ENCODE results near the gene RPIA. TPM values are rescaled to one million over a fixed set of nuclear protein-coding genes. Genes with fewer than 3 reads are reported as not detected.
"Not testable (repeated sequence)": the region's sequence is repeated elsewhere in the genome, so short reads cannot be mapped to it uniquely, and the experiment has no call there.

The RPIA gene
- total RNA-seq, 1 experiment from 2014 or later, result 21.3 TPM

- Histone ChIP-seq H3K27me3 (ENCODE audit: insufficient read depth, low read depth) (no peaks in the 10 kb centered on the region), H3K9me2 (ENCODE audit: insufficient read depth) (no peaks in the 10 kb centered on the region), H3F3A (ENCODE audit: insufficient read depth, low read depth) (no peaks in the 10 kb centered on the region), H3K4me3 (no peak overlapping the region), H4K20me1 (ENCODE audit: insufficient read depth) (no peaks in the 10 kb centered on the region), H3K27ac (peak overlapping the region; percentile 23; the same call in 1 of the 2 replicates), H3K79me2 (ENCODE audit: low read depth) (no peaks in the 10 kb centered on the region), H3K4me1 (replicated peaks; ENCODE audit: insufficient read depth) (peaks cover 4% of the 10 kb centered on the region; the same call in 1 of the 2 replicates), H3K4me2 (no peak overlapping the region), H3K9me3 (ENCODE audit: insufficient read depth, low read depth) (peaks cover 5% of the 10 kb centered on the region), H3K36me3 (ENCODE audit: low read depth) (0 out of 2 replicates have a peak, but pooled peaks cover 7% of the 10 kb centered on the region), H2AFZ (no peak overlapping the region)
- no peak for DNase-seq
- no TSS peak for BruUV-seq (replicated peaks)
- no peak for TF ChIP-seq EZH2 (IDR thresholded peaks at IDR 0.05; ENCODE audit: low read depth)
- no peak for TF ChIP-seq CTCF (conservative IDR thresholded peaks at IDR 0.05)
- intact Hi-C loops (cut with micrococcal nuclease; ENCODE audit: unreplicated experiment), result no loop called here
- ChIA-PET CTCF (no interaction called here), POLR2A (ENCODE audit: unreplicated experiment) (no interaction called here)
Observed at GRCh38 chr2:88754585-88755320, 63.3 kb downstream of the RPIA start.

- Histone ChIP-seq H3K9me2 (ENCODE audit: insufficient read depth) (no peaks in the 10 kb centered on the region), H3F3A (ENCODE audit: insufficient read depth, low read depth) (no peaks in the 10 kb centered on the region), H3K79me2 (ENCODE audit: low read depth) (no peaks in the 10 kb centered on the region), H4K20me1 (ENCODE audit: insufficient read depth) (no peaks in the 10 kb centered on the region), H3K27me3 (ENCODE audit: insufficient read depth, low read depth) (no peaks in the 10 kb centered on the region), H3K4me1 (replicated peaks; ENCODE audit: insufficient read depth) (peaks cover 4% of the 10 kb centered on the region; the same call in 1 of the 2 replicates), H3K4me3 (no peak overlapping the region), H3K4me2 (no peak overlapping the region), H3K36me3 (ENCODE audit: low read depth) (0 out of 2 replicates have a peak, but pooled peaks cover 7% of the 10 kb centered on the region), H3K27ac (no peak overlapping the region), H2AFZ (no peak overlapping the region), H3K9me3 (ENCODE audit: insufficient read depth, low read depth) (peaks cover 5% of the 10 kb centered on the region)
- TF ChIP-seq CTCF (conservative IDR thresholded peaks at IDR 0.05) (no peak), EZH2 (IDR thresholded peaks at IDR 0.05; ENCODE audit: low read depth) (no peak)
- ChIA-PET CTCF (no interaction called here), POLR2A (ENCODE audit: unreplicated experiment) (interaction anchor here (0.6 kb wide), 1 partner anchor 494 kb away, joined by 4 read pairs; no protein-coding TSS in a partner anchor)
- no peak for DNase-seq
- no TSS peak for BruUV-seq (replicated peaks)
- intact Hi-C loops (cut with micrococcal nuclease; ENCODE audit: unreplicated experiment), result no loop called here
Observed at GRCh38 chr2:88755836-88756235, 64.4 kb downstream of the RPIA start.

GRCh38 chr2:88757025-88757424 lies 65.6 kb downstream of the RPIA start:
- BruUV-seq (replicated peaks), result no TSS peak

GRCh38 chr2:88758702-88759101 lies 67.2 kb downstream of the RPIA start:
- H3K27me3 ChIP-seq (ENCODE audit: insufficient read depth, low read depth); H3K79me2 ChIP-seq (ENCODE audit: low read depth); H2AFZ ChIP-seq; H3K4me3 ChIP-seq; H3K4me1 ChIP-seq (replicated peaks; ENCODE audit: insufficient read depth); intact Hi-C loops (cut with micrococcal nuclease; ENCODE audit: unreplicated experiment); H4K20me1 ChIP-seq (ENCODE audit: insufficient read depth); POLR2A ChIA-PET (ENCODE audit: unreplicated experiment); H3K9me3 ChIP-seq (ENCODE audit: insufficient read depth, low read depth); H3K27ac ChIP-seq; H3K9me2 ChIP-seq (ENCODE audit: insufficient read depth); H3K36me3 ChIP-seq (ENCODE audit: low read depth); BruUV-seq (replicated peaks); H3K4me2 ChIP-seq; CTCF ChIA-PET; DNase-seq; H3F3A ChIP-seq (ENCODE audit: insufficient read depth, low read depth): not testable (repeated sequence)

More at GRCh38 chr2:88757025-88757424, 65.6 kb downstream of the RPIA start:
- DNase-seq, result no peak
- no peaks in the 10 kb centered on the region for H3K27me3 ChIP-seq (ENCODE audit: insufficient read depth, low read depth)
- H3K4me2 ChIP-seq, result no peak overlapping the region
- CTCF ChIA-PET, result no interaction called here
- no peaks in the 10 kb centered on the region for H4K20me1 ChIP-seq (ENCODE audit: insufficient read depth)
- H3K9me2 ChIP-seq (ENCODE audit: insufficient read depth), result no peaks in the 10 kb centered on the region
- TF ChIP-seq EZH2 (IDR thresholded peaks at IDR 0.05; ENCODE audit: low read depth) (no peak), CTCF (conservative IDR thresholded peaks at IDR 0.05) (no peak)
- H3K4me3 ChIP-seq, result no peak overlapping the region
- peaks cover 5% of the 10 kb centered on the region; the same call in 1 of the 2 replicates for H3K9me3 ChIP-seq (ENCODE audit: insufficient read depth, low read depth)
- POLR2A ChIA-PET (ENCODE audit: unreplicated experiment), result no interaction called here
- H3K4me1 ChIP-seq (replicated peaks; ENCODE audit: insufficient read depth), result peaks cover 4% of the 10 kb centered on the region; the same call in 1 of the 2 replicates
- intact Hi-C loops (cut with micrococcal nuclease; ENCODE audit: unreplicated experiment), result no loop called here
- H3K36me3 ChIP-seq (ENCODE audit: low read depth), result no peaks in the 10 kb centered on the region
- H3F3A ChIP-seq (ENCODE audit: insufficient read depth, low read depth), result no peaks in the 10 kb centered on the region
- no peaks in the 10 kb centered on the region for H3K79me2 ChIP-seq (ENCODE audit: low read depth)
- H3K27ac ChIP-seq, result no peak overlapping the region
- H2AFZ ChIP-seq, result no peak overlapping the region
